ENCODE results near the gene CBX3. TPM values are rescaled to one million over a fixed set of nuclear protein-coding genes. Genes with fewer than 3 reads are reported as not detected.

The CBX3 gene
- total and polyA plus RNA-seq, 10 of the 15 experiments (the other 5 are each of a cell fraction or from before 2014, with no cell fraction given) = 153 to 307 (median 225) TPM

- Histone ChIP-seq H3K27ac (ENCODE audit: control insufficient read depth, insufficient read depth) (peak overlapping the region; percentile 94), H3K9me3 (replicated peaks; ENCODE audit: control insufficient read depth, insufficient read depth, low read length) (no peaks in the 10 kb centered on the region; the same call in 2 of the 3 replicates), H4K20me1 (ENCODE audit: control insufficient read depth, insufficient read depth) (peaks cover 8% of the 10 kb centered on the region), H2AFZ (ENCODE audit: control insufficient read depth, low read depth, low read length) (no peak overlapping the region), H3K4me3 (peak overlapping the region; percentile 98), H3K27me3 (replicated peaks in 1 of 2; ENCODE audit: control insufficient read depth in 2 of 2, insufficient read depth in 2 of 2, low read length in 1 of 2) (no peaks in the 10 kb centered on the region), H3K4me1 (ENCODE audit: control insufficient read depth, insufficient read depth, low read length) (peaks cover 16% of the 10 kb centered on the region), H3K79me2 (ENCODE audit: control insufficient read depth, insufficient read depth, low read length) (peaks cover 91% of the 10 kb centered on the region), H3K36me3 (ENCODE audit: control insufficient read depth in 2 of 2, insufficient read depth in 2 of 2, low read length in 1 of 2) (peaks cover 6 to 32% of the 10 kb centered on the region in 2 experiments), H3K4me2 (ENCODE audit: control insufficient read depth, insufficient read depth) (peak overlapping the region; percentile 31), H3K9ac (ENCODE audit: control insufficient read depth, insufficient read depth, low read length) (peak overlapping the region; percentile 98)
- DNase-seq (ENCODE audit: low read depth, low spot score) (no peak), FAIRE-seq (no peak), ATAC-seq (no peak)
- intact Hi-C loops (cut with micrococcal nuclease; ENCODE audit: unreplicated experiment) (no loop called here), in situ Hi-C loops (cut with MboI) (loop anchor here (5.0 to 10.0 kb wide), 3 partner anchors 167 to 306 kb away; no protein-coding TSS in a partner anchor)
- BruUV-seq (replicated peaks) = no TSS peak
- SMC1A ChIA-PET (ENCODE audit: uncharacterized antibody, unreplicated experiment) = interaction anchor here (0.6 to 11.0 kb wide), 27 partner anchors 10 to 336 kb away, joined by 3 to 198 read pairs (median 6); partner anchors contain the start of gene NFE2L3
- CTCF ChIA-PET = interaction anchor here (0.8 to 13.1 kb wide), 24 partner anchors 9 to 321 kb away, joined by 3 to 203 read pairs (median 6); partner anchors contain the start of genes NFE2L3 and SNX10
- POLR2A ChIA-PET = interaction anchor here (0.6 to 12.7 kb wide), 13 partner anchors 10 to 304 kb away, joined by 3 to 206 read pairs (median 4); partner anchors contain the start of gene NFE2L3
- RAD21 ChIA-PET (ENCODE audit: unreplicated experiment) = interaction anchor here (0.8 to 12.7 kb wide), 23 partner anchors 9 to 309 kb away, joined by 3 to 164 read pairs (median 7); partner anchors contain the start of genes NFE2L3 and SNX10
- WGBS (ENCODE audit: insufficient coverage, insufficient replicate concordance, low lambda C conversion rate, missing lambda C conversion rate) = under 1% methylated on average over 6 of the region's 6 CpGs
- TF ChIP-seq RAD51 (IDR thresholded peaks at IDR 0.05) = no peak
- TF ChIP-seq E2F4 (IDR thresholded peaks at IDR 0.05; ENCODE audit: low read depth, low read length) = no peak
- no peak for TF ChIP-seq SMAD5 (IDR thresholded peaks at IDR 0.05; ENCODE audit: low read depth)
- peak; percentile 33; the same call in 1 of the 2 replicates for TF ChIP-seq RAD21 (IDR thresholded peaks at IDR 0.05; ENCODE audit: insufficient read depth, low read depth, low read length)
- TF ChIP-seq CTCF (IDR thresholded peaks at IDR 0.05 in 2 of 3, conservative IDR thresholded peaks at IDR 0.05 in 1 of 3; ENCODE audit: control insufficient read depth in 2 of 3, extremely low read depth in 1 of 3, insufficient read depth in 1 of 3, low read depth in 3 of 3, low read length in 3 of 3) = peak; percentile 52 to 59 (median 53); a peak in 5 of 6 replicates
- no peak for TF ChIP-seq BCL11A (IDR thresholded peaks at IDR 0.05; ENCODE audit: low read depth, low read length)
- peak; percentile 17; the same call in 1 of the 2 replicates for TF ChIP-seq SMC3 (IDR thresholded peaks at IDR 0.05; ENCODE audit: borderline replicate concordance, low read length)
- TF ChIP-seq IRF3 (IDR thresholded peaks at IDR 0.05) = no peak
- TF ChIP-seq JUNB (IDR thresholded peaks at IDR 0.05) = 0 out of 2 replicates have a peak, but pooled peaks have one; percentile 13
- no peak; the same call in 1 of the 2 replicates for TF ChIP-seq ZBED1 (IDR thresholded peaks at IDR 0.05; ENCODE audit: borderline replicate concordance)
- TF ChIP-seq SP1 (IDR thresholded peaks at IDR 0.05; ENCODE audit: low read depth, low read length) = no peak
- TF ChIP-seq SREBF1 (IDR thresholded peaks at IDR 0.05; ENCODE audit: low read length) = no peak
- no peak for TF ChIP-seq TAF1 (IDR thresholded peaks at IDR 0.05; ENCODE audit: borderline replicate concordance, low read depth, low read length)
- TF ChIP-seq ZNF274 (IDR thresholded peaks at IDR 0.05; ENCODE audit: insufficient read depth, insufficient read length) = no peak
- no peak for TF ChIP-seq USF1 (IDR thresholded peaks at IDR 0.05; ENCODE audit: borderline replicate concordance, extremely low read length, insufficient read depth, low read depth, low read length)
- TF ChIP-seq POLR2AphosphoS2 (IDR thresholded peaks at IDR 0.05; ENCODE audit: low read depth, low read length) = peak; percentile 10; the same call in 1 of the 2 replicates
- TF ChIP-seq LARP7 (IDR thresholded peaks at IDR 0.05) = no peak
These were observed 3.3 kb upstream of the CBX3 start for GRCh38 chr7:26198133-26198780.

Measured in GM12878 (cell line).